G401 (cell line): Measurements from ENCODE around the gene SBSN. TPM values are rescaled to one million over a fixed set of nuclear protein-coding genes. Genes with fewer than 3 reads are reported as not detected.

Experiments used
- DNase-seq: peaks from one replicate; pipeline ENCODE4 v3.0.0-alpha.2; 2015; ENCODE audit warnings: low spot score
- in situ Hi-C: cut with HindIII; loops from 2 replicates; pipeline ENCODE4 v1.10.0; 2016; ENCODE audit warnings: low sequenced_read_pairs, mixed read lengths
- total RNA-seq: library from RNA; depleted of rRNA; stranded (reverse); fragments of >200 nt; shearing (Covaris generic); gene quantifications from 2 replicates; pipeline ENCODE4 v1.2.3, GENCODE V29; 2014

The SBSN gene
- total RNA-seq, 1 experiment from 2014 or later = not detected

GRCh38 chr19:35556846-35557538 is 28.9 kb upstream of the SBSN start:
- no peak for DNase-seq
- in situ Hi-C loops = loop anchor here (5.0 kb wide), 1 partner anchor 50 kb away; no protein-coding TSS in a partner anchor

GRCh38 chr19:35556025-35556590 is 28.0 kb upstream of the SBSN start:
- in situ Hi-C loops = loop anchor here (5.0 kb wide), 1 partner anchor 51 kb away; no protein-coding TSS in a partner anchor

GRCh38 chr19:35555301-35556005 is 27.3 kb upstream of the SBSN start:
- in situ Hi-C loops = loop anchor here (5.0 kb wide), 1 partner anchor 52 kb away; no protein-coding TSS in a partner anchor

More at GRCh38 chr19:35556025-35556590, 28.0 kb upstream of the SBSN start:
- no peak for DNase-seq

GRCh38 chr19:35554076-35554475 is 26.0 kb upstream of the SBSN start:
- in situ Hi-C loops = no loop called here
- no peak for DNase-seq

More at GRCh38 chr19:35555301-35556005, 27.3 kb upstream of the SBSN start:
- DNase-seq = peak; percentile 23

GRCh38 chr19:35553385-35554000 is 25.4 kb upstream of the SBSN start:
- in situ Hi-C loops = no loop called here
- DNase-seq = peak; percentile 71

GRCh38 chr19:35552534-35553384 is 24.6 kb upstream of the SBSN start:
- in situ Hi-C loops = no loop called here

GRCh38 chr19:35551091-35551810 is 23.1 kb upstream of the SBSN start:
- in situ Hi-C loops = no loop called here
- DNase-seq = no peak

More at GRCh38 chr19:35552534-35553384, 24.6 kb upstream of the SBSN start:
- no peak for DNase-seq

GRCh38 chr19:35549879-35550523 is 21.9 kb upstream of the SBSN start:
- in situ Hi-C loops = no loop called here
- no peak for DNase-seq

- DNase-seq = peak; percentile 87
- in situ Hi-C loops = no loop called here
These were observed 21.2 kb upstream of the SBSN start for GRCh38 chr19:35549174-35549788.

- DNase-seq = no peak
- in situ Hi-C loops = no loop called here
These were observed 18.4 kb upstream of the SBSN start for GRCh38 chr19:35546532-35546931.

GRCh38 chr19:35545855-35546381 is 17.8 kb upstream of the SBSN start:
- in situ Hi-C loops = no loop called here
- no peak for DNase-seq

GRCh38 chr19:35545001-35545854 is 17.1 kb upstream of the SBSN start, which contains the start of gene TMEM147:
TMEM147 (plus strand) TSS chr19:35545626; CDS start chr19:35545740, 114 bp downstream.
- peak; percentile 85 for DNase-seq
- in situ Hi-C loops = no loop called here

GRCh38 chr19:35544110-35544802 is 16.1 kb upstream of the SBSN start:
- DNase-seq = no peak
- in situ Hi-C loops = no loop called here

- no peak for DNase-seq
- in situ Hi-C loops = no loop called here
These were observed 15.4 kb upstream of the SBSN start for GRCh38 chr19:35543280-35544109.

GRCh38 chr19:35542209-35542608 is 14.1 kb upstream of the SBSN start:
- no peak for DNase-seq
- in situ Hi-C loops = no loop called here
